ENCODE measurements around the gene DNAH7. TPM values are rescaled to one million over a fixed set of nuclear protein-coding genes. Genes with fewer than 3 reads are reported as not detected.

The DNAH7 gene
- total RNA-seq = 1 to 10 TPM; 1.6 to 4.9 TPM
- 1 to 10 TPM; 2.4 to 6.2 (median 4.8) TPM for polyA plus RNA-seq (ENCODE audit: insufficient read length in 6 of 6)
- long read RNA-seq, donor 1 = 0 reads
- long read RNA-seq, donor 2 = 0 reads
- long read RNA-seq, donor 3 = 0 reads
- long read RNA-seq, donor 4, partial matches to known transcripts = 0 of 1 reads
- long read RNA-seq, donor 4, other reads (novel, unspliced or antisense) = 1 of 1 reads
- long read RNA-seq, donor 5 = 0 reads
- long read RNA-seq, donor 6 = 0 reads
- long read RNA-seq, donor 7 = 0 reads
- long read RNA-seq, donor 8 = 0 reads
- long read RNA-seq, donor 9 = 0 reads
- long read RNA-seq, donor 10 = 0 reads
- long read RNA-seq, donor 11 = 0 reads
- long read RNA-seq, donor 12 = 0 reads

- intact Hi-C loops (cut with DNase I) = loop anchor here in 1 of 2 donors (10.0 kb wide), 1 partner anchor 404 kb away; no protein-coding TSS in a partner anchor
- Histone ChIP-seq H3K9me3 (no peaks in the 10 kb centered on the region), H3K27me3 (no peaks in the 10 kb centered on the region), H3K4me3 (peak within 1 kb of the TSS; percentile 61 to 84), H3K27ac (peak within 1 kb of the TSS; percentile 20 to 95), H3K36me3 (no peaks in the 10 kb centered on the region), H3K4me1 (peaks cover 0 to 12% of the 10 kb centered on the region in 2 donors)
- DNase-seq (peak; percentile 84 to 96 (median 92)), ATAC-seq (peak; percentile 99)
- TF ChIP-seq CTCF (IDR thresholded peaks at IDR 0.05) = peak; percentile 47 to 91
Observed at GRCh38 chr2:196068271-196069209, at the start of gene DNAH7. TSS of gene DNAH7 (minus strand) at chr2:196068837. CDS start at chr2:196068711, 126 bp downstream.

- DNase-seq (no peak), ATAC-seq (no peak)
- H3K4me1 ChIP-seq = no peaks in the 10 kb centered on the region
- no peak for TF ChIP-seq CTCF (IDR thresholded peaks at IDR 0.05)
- no peak overlapping the region for H3K27ac ChIP-seq
- H3K36me3 ChIP-seq = no peaks in the 10 kb centered on the region
- H3K9me3 ChIP-seq = no peaks in the 10 kb centered on the region
- intact Hi-C loops (cut with DNase I) = no loop called here
- H3K27me3 ChIP-seq = no peaks in the 10 kb centered on the region
- H3K4me3 ChIP-seq = no peak overlapping the region
Observed at GRCh38 chr2:196117214-196117705, 48.6 kb upstream of the DNAH7 start.

- H3K36me3 ChIP-seq = no peaks in the 10 kb centered on the region
- no peak overlapping the region for H3K4me3 ChIP-seq
- no peaks in the 10 kb centered on the region for H3K9me3 ChIP-seq
- H3K4me1 ChIP-seq = no peaks in the 10 kb centered on the region
- TF ChIP-seq CTCF (IDR thresholded peaks at IDR 0.05) = no peak
- DNase-seq = no peak
- H3K27ac ChIP-seq = no peak overlapping the region
- intact Hi-C loops (cut with DNase I) = no loop called here
- H3K27me3 ChIP-seq = no peaks in the 10 kb centered on the region
- no peak for ATAC-seq
Observed at GRCh38 chr2:196113061-196113974, 44.7 kb upstream of the DNAH7 start.

GRCh38 chr2:196112418-196113034 is 43.9 kb upstream of the DNAH7 start:
- no peak for TF ChIP-seq CTCF (IDR thresholded peaks at IDR 0.05)
- Histone ChIP-seq H3K9me3 (no peaks in the 10 kb centered on the region), H3K27ac (no peak overlapping the region), H3K36me3 (no peaks in the 10 kb centered on the region), H3K4me3 (no peak overlapping the region), H3K4me1 (no peaks in the 10 kb centered on the region), H3K27me3 (no peaks in the 10 kb centered on the region)
- DNase-seq = no peak
- intact Hi-C loops (cut with DNase I) = no loop called here
- ATAC-seq = no peak

All from left lung (tissue), 14 donors.